ENCODE data around the gene CCDC112. TPM values are rescaled to one million over a fixed set of nuclear protein-coding genes. Genes with fewer than 3 reads are reported as not detected.

CCDC112 gene
- total RNA-seq, 2 donors from 2014 or later: 8.4 to 11.1 TPM

GRCh38 chr5:115265220-115265619 lies 31.2 kb downstream of the CCDC112 start:
- H3K4me1 ChIP-seq (ENCODE audit: control insufficient read depth in 1 of 2, low read depth in 2 of 2): peaks cover 11 to 12% of the 10 kb centered on the region in 2 donors
- ATAC-seq (ENCODE audit: insufficient number of reproducible peaks, low FRiP score, low read depth) (no peak), DNase-seq (ENCODE audit: low spot score) (no peak)
- no peak overlapping the region for H3K27ac ChIP-seq
- H3K4me3 ChIP-seq: no peak overlapping the region
- no peaks in the 10 kb centered on the region for H3K9me3 ChIP-seq
- H3K27me3 ChIP-seq (replicated peaks; ENCODE audit: insufficient read depth): no peaks in the 10 kb centered on the region
- no peak for TF ChIP-seq CTCF (IDR thresholded peaks at IDR 0.05)
- H3K36me3 ChIP-seq: no peaks in the 10 kb centered on the region

GRCh38 chr5:115264786-115265185 lies 31.7 kb downstream of the CCDC112 start:
- TF ChIP-seq CTCF (IDR thresholded peaks at IDR 0.05): no peak
- ATAC-seq (ENCODE audit: insufficient number of reproducible peaks, low FRiP score, low read depth) (no peak), DNase-seq (ENCODE audit: low spot score) (no peak)
- H3K27ac ChIP-seq: no peak overlapping the region
- H3K4me3 ChIP-seq: no peak overlapping the region
- no peaks in the 10 kb centered on the region for H3K9me3 ChIP-seq
- H3K4me1 ChIP-seq (ENCODE audit: control insufficient read depth in 1 of 2, low read depth in 2 of 2): peaks cover 11 to 12% of the 10 kb centered on the region in 2 donors
- H3K36me3 ChIP-seq: no peaks in the 10 kb centered on the region
- no peaks in the 10 kb centered on the region for H3K27me3 ChIP-seq (replicated peaks; ENCODE audit: insufficient read depth)

GRCh38 chr5:115263078-115263380 lies 33.4 kb downstream of the CCDC112 start:
- Histone ChIP-seq H3K36me3 (no peaks in the 10 kb centered on the region), H3K4me1 (ENCODE audit: control insufficient read depth in 1 of 2, low read depth in 2 of 2) (peaks cover 12 to 17% of the 10 kb centered on the region in 2 donors), H3K27ac (peak overlapping the region; percentile 62 to 75), H3K9me3 (no peaks in the 10 kb centered on the region), H3K27me3 (replicated peaks; ENCODE audit: insufficient read depth) (no peaks in the 10 kb centered on the region), H3K4me3 (peak overlapping the region; percentile 81)
- no peak for DNase-seq (ENCODE audit: low spot score)
- no peak for ATAC-seq (ENCODE audit: insufficient number of reproducible peaks, low FRiP score, low read depth)
- TF ChIP-seq CTCF (IDR thresholded peaks at IDR 0.05): no peak

- H3K4me3 ChIP-seq: peak within 1 kb of the TSS; percentile 81
- H3K4me1 ChIP-seq (ENCODE audit: control insufficient read depth in 1 of 2, low read depth in 2 of 2): peaks cover 12 to 17% of the 10 kb centered on the region in 2 donors
- no peaks in the 10 kb centered on the region for H3K36me3 ChIP-seq
- no peaks in the 10 kb centered on the region for H3K27me3 ChIP-seq (replicated peaks; ENCODE audit: insufficient read depth)
- ATAC-seq (ENCODE audit: insufficient number of reproducible peaks, low FRiP score, low read depth): peak; percentile 56
- DNase-seq (ENCODE audit: low spot score): peak; percentile 9
- TF ChIP-seq CTCF (IDR thresholded peaks at IDR 0.05): no peak
- peak within 1 kb of the TSS; percentile 62 to 75 for H3K27ac ChIP-seq
- no peaks in the 10 kb centered on the region for H3K9me3 ChIP-seq
These were observed 34.0 kb downstream of the CCDC112 start, which contains the start of gene PGGT1B for GRCh38 chr5:115262321-115263077. PGGT1B (minus strand) TSS chr5:115262877; CDS start chr5:115262851, 26 bp downstream.

GRCh38 chr5:115262011-115262320 lies 34.5 kb downstream of the CCDC112 start:
- DNase-seq (ENCODE audit: low spot score) (no peak), ATAC-seq (ENCODE audit: insufficient number of reproducible peaks, low FRiP score, low read depth) (no peak)
- Histone ChIP-seq H3K27me3 (replicated peaks; ENCODE audit: insufficient read depth) (no peaks in the 10 kb centered on the region), H3K27ac (peak overlapping the region in 1 of 2 donors; percentile 75), H3K4me1 (ENCODE audit: control insufficient read depth in 1 of 2, low read depth in 2 of 2) (peaks cover 12 to 17% of the 10 kb centered on the region in 2 donors), H3K4me3 (peak overlapping the region; percentile 81), H3K9me3 (no peaks in the 10 kb centered on the region), H3K36me3 (no peaks in the 10 kb centered on the region)
- no peak for TF ChIP-seq CTCF (IDR thresholded peaks at IDR 0.05)
